ENCODE results near the gene GPANK1. TPM values are rescaled to one million over a fixed set of nuclear protein-coding genes. Genes with fewer than 3 reads are reported as not detected.

Gene GPANK1
- polyA plus RNA-seq, 1 donor, result 17.1 TPM

GRCh38 chr6:31614684-31615578 lies 49.9 kb downstream of the GPANK1 start, which contains the start of gene AIF1:
AIF1 (plus strand) TSS chr6:31615234; CDS start chr6:31615330, 96 bp downstream.
- DNase-seq, result no peak

GRCh38 chr6:31614075-31614619 lies 50.6 kb downstream of the GPANK1 start:
- DNase-seq, result no peak

Other genes starting within 250 kb of the GPANK1 start
- gene MICB, start 166.9 kb downstream of the GPANK1 start, polyA plus RNA-seq (ENCODE audit: insufficient read length), result 0.85 TPM
- gene MCCD1, start 136.0 kb downstream of the GPANK1 start, polyA plus RNA-seq (ENCODE audit: insufficient read length), result not detected
- 420 TPM for gene DDX39B, start 123.0 kb downstream of the GPANK1 start, polyA plus RNA-seq (ENCODE audit: insufficient read length)
- 4.2 TPM for gene ATP6V1G2, start 118.4 kb downstream of the GPANK1 start, polyA plus RNA-seq (ENCODE audit: insufficient read length)
- gene NFKBIL1, start 117.4 kb downstream of the GPANK1 start, polyA plus RNA-seq (ENCODE audit: insufficient read length), result 18.9 TPM
- not detected for gene LTA, start 92.7 kb downstream of the GPANK1 start, polyA plus RNA-seq (ENCODE audit: insufficient read length)
- 0.12 TPM for gene TNF, start 89.4 kb downstream of the GPANK1 start, polyA plus RNA-seq (ENCODE audit: insufficient read length)
- 1.5 TPM for gene LTB, start 82.6 kb downstream of the GPANK1 start, polyA plus RNA-seq (ENCODE audit: insufficient read length)
- gene LST1, start 78.7 kb downstream of the GPANK1 start, polyA plus RNA-seq (ENCODE audit: insufficient read length), result 8.3 TPM
- not detected for gene NCR3, start 72.0 kb downstream of the GPANK1 start, polyA plus RNA-seq (ENCODE audit: insufficient read length)
- 24.6 TPM for gene AIF1, start 49.8 kb downstream of the GPANK1 start, polyA plus RNA-seq (ENCODE audit: insufficient read length)
- gene PRRC2A, start 44.3 kb downstream of the GPANK1 start, polyA plus RNA-seq (ENCODE audit: insufficient read length), result 166 TPM
- 252 TPM for gene BAG6, start 12.3 kb downstream of the GPANK1 start, polyA plus RNA-seq (ENCODE audit: insufficient read length)
- gene APOM, start 9.1 kb downstream of the GPANK1 start, polyA plus RNA-seq (ENCODE audit: insufficient read length), result 3.3 TPM
- 13.1 TPM for gene C6orf47, start 4.2 kb downstream of the GPANK1 start, polyA plus RNA-seq (ENCODE audit: insufficient read length)
- gene CSNK2B, start 1.1 kb upstream of the GPANK1 start, polyA plus RNA-seq (ENCODE audit: insufficient read length), result 127 TPM
- gene LY6G5B, start 5.0 kb upstream of the GPANK1 start, polyA plus RNA-seq (ENCODE audit: insufficient read length), result 11.7 TPM
- 6.3 TPM for gene LY6G5C, start 16.1 kb upstream of the GPANK1 start, polyA plus RNA-seq (ENCODE audit: insufficient read length)
- 54.6 TPM for gene ABHD16A, start 38.3 kb upstream of the GPANK1 start, polyA plus RNA-seq (ENCODE audit: insufficient read length)
- gene LY6G6F, start 41.9 kb upstream of the GPANK1 start, polyA plus RNA-seq (ENCODE audit: insufficient read length), result not detected
- gene LY6G6D, start 50.4 kb upstream of the GPANK1 start, polyA plus RNA-seq (ENCODE audit: insufficient read length), result not detected
- gene LY6G6C, start 56.7 kb upstream of the GPANK1 start, polyA plus RNA-seq (ENCODE audit: insufficient read length), result 0.28 TPM
- gene MPIG6B, start 58.4 kb upstream of the GPANK1 start, polyA plus RNA-seq (ENCODE audit: insufficient read length), result 0.71 TPM
- 128 TPM for gene DDAH2, start 64.3 kb upstream of the GPANK1 start, polyA plus RNA-seq (ENCODE audit: insufficient read length)
- 116 TPM for gene CLIC1, start 71.5 kb upstream of the GPANK1 start, polyA plus RNA-seq (ENCODE audit: insufficient read length)
- gene MSH5, start 75.0 kb upstream of the GPANK1 start, polyA plus RNA-seq (ENCODE audit: insufficient read length), result 14.4 TPM
- 2.4 TPM for gene SAPCD1, start 97.7 kb upstream of the GPANK1 start, polyA plus RNA-seq (ENCODE audit: insufficient read length)
- gene VWA7, start 112.3 kb upstream of the GPANK1 start, polyA plus RNA-seq (ENCODE audit: insufficient read length), result 2.5 TPM
- gene VARS1, start 130.8 kb upstream of the GPANK1 start, polyA plus RNA-seq (ENCODE audit: insufficient read length), result 48.6 TPM
- gene LSM2, start 142.0 kb upstream of the GPANK1 start, polyA plus RNA-seq (ENCODE audit: insufficient read length), result 51.7 TPM
- gene HSPA1L, start 150.3 kb upstream of the GPANK1 start, polyA plus RNA-seq (ENCODE audit: insufficient read length), result 3.7 TPM
- 84.3 TPM for gene HSPA1A, start 150.5 kb upstream of the GPANK1 start, polyA plus RNA-seq (ENCODE audit: insufficient read length)
- 61.2 TPM for gene HSPA1B, start 162.7 kb upstream of the GPANK1 start, polyA plus RNA-seq (ENCODE audit: insufficient read length)
- gene NEU1, start 197.8 kb upstream of the GPANK1 start, polyA plus RNA-seq (ENCODE audit: insufficient read length), result 17.7 TPM
- gene SLC44A4, start 214.0 kb upstream of the GPANK1 start, polyA plus RNA-seq (ENCODE audit: insufficient read length), result 0.23 TPM
- gene EHMT2, start 232.7 kb upstream of the GPANK1 start, polyA plus RNA-seq (ENCODE audit: insufficient read length), result 33.6 TPM
- gene ZBTB12, start 237.1 kb upstream of the GPANK1 start, polyA plus RNA-seq (ENCODE audit: insufficient read length), result 10.9 TPM

Measured in hindlimb muscle (tissue), 1 donor.